Testis (tissue), 2 donors: ENCODE measurements around the gene GPC6.

Experiments used
- POLR2A ChIP-seq: fragments of 450-650 bp; IDR thresholded peaks from one replicate; pipeline ENCODE4 v1.6.1; 2017; ENCODE audit warnings: antibody characterized with exemption, mild to moderate bottlenecking, moderate library complexity
- TF ChIP-seq, protein P1 (sequence below), 3 experiments: fragments of 450-650 bp in 2 of 3; fragments of 200-600 bp in 1 of 3; sonication (generic) in 1 of 3; IDR thresholded peaks; one replicate each; pipeline ENCODE4 v1.5.1; 2016 to 2019; ENCODE audit warnings: antibody characterized with exemption in 3 of 3, mild to moderate bottlenecking in 2 of 3, moderate library complexity in 1 of 3

- TF ChIP-seq, protein P1, sequence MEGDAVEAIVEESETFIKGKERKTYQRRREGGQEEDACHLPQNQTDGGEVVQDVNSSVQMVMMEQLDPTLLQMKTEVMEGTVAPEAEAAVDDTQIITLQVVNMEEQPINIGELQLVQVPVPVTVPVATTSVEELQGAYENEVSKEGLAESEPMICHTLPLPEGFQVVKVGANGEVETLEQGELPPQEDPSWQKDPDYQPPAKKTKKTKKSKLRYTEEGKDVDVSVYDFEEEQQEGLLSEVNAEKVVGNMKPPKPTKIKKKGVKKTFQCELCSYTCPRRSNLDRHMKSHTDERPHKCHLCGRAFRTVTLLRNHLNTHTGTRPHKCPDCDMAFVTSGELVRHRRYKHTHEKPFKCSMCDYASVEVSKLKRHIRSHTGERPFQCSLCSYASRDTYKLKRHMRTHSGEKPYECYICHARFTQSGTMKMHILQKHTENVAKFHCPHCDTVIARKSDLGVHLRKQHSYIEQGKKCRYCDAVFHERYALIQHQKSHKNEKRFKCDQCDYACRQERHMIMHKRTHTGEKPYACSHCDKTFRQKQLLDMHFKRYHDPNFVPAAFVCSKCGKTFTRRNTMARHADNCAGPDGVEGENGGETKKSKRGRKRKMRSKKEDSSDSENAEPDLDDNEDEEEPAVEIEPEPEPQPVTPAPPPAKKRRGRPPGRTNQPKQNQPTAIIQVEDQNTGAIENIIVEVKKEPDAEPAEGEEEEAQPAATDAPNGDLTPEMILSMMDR (IDR thresholded peaks at IDR 0.05): no peak
- no peak for TF ChIP-seq POLR2A
Observed at GRCh38 chr13:94345374-94346195, 1119.0 kb downstream of the GPC6 start.
